ENCODE measurements around the gene IGSF23. TPM values are rescaled to one million over a fixed set of nuclear protein-coding genes. Genes with fewer than 3 reads are reported as not detected.

IGSF23 gene
- total and polyA plus RNA-seq, 2 of the 13 experiments (the other 11 are each of a cell fraction or from before 2014, with no cell fraction given), result 2.3 to 8.8 TPM

DNA sequence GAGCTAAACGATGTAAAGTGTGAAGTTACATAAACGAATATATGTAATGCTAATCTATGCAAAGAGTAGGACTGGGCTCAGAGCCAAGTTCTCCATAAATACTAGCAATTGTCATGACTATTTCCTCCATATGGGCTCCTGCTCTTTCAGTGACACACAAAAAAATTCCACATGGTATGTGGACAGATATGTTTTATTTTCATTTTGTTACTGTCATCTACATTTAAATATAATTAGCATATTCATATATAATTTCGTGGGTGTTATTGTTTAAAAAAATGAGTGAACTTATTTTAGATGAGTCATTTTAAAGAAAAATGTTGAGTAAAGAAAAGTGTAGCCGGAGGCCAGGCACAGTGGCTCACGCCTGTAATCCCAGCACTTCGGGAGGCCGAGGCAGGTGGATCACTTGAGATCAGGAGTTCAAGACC lies 5.0 kb upstream of the IGSF23 start:
- TF ChIP-seq, protein P1, sequence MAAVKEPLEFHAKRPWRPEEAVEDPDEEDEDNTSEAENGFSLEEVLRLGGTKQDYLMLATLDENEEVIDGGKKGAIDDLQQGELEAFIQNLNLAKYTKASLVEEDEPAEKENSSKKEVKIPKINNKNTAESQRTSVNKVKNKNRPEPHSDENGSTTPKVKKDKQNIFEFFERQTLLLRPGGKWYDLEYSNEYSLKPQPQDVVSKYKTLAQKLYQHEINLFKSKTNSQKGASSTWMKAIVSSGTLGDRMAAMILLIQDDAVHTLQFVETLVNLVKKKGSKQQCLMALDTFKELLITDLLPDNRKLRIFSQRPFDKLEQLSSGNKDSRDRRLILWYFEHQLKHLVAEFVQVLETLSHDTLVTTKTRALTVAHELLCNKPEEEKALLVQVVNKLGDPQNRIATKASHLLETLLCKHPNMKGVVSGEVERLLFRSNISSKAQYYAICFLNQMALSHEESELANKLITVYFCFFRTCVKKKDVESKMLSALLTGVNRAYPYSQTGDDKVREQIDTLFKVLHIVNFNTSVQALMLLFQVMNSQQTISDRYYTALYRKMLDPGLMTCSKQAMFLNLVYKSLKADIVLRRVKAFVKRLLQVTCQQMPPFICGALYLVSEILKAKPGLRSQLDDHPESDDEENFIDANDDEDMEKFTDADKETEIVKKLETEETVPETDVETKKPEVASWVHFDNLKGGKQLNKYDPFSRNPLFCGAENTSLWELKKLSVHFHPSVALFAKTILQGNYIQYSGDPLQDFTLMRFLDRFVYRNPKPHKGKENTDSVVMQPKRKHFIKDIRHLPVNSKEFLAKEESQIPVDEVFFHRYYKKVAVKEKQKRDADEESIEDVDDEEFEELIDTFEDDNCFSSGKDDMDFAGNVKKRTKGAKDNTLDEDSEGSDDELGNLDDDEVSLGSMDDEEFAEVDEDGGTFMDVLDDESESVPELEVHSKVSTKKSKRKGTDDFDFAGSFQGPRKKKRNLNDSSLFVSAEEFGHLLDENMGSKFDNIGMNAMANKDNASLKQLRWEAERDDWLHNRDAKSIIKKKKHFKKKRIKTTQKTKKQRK (IDR thresholded peaks at IDR 0.05; ENCODE audit: low read length), result no peak
- Histone ChIP-seq H3K9me3 (ENCODE audit: low read length) (no peaks in the 10 kb centered on the region), H3K9ac (ENCODE audit: insufficient read depth, low read depth, low read length) (no peak overlapping the region), H3K4me2 (ENCODE audit: low read depth, low read length) (no peak overlapping the region), H3K4me3 (replicated peaks in 1 of 3; ENCODE audit: insufficient read depth in 1 of 3, low read depth in 2 of 3, low read length in 3 of 3) (no peak overlapping the region), H3K79me2 (ENCODE audit: insufficient read depth, low read length) (no peaks in the 10 kb centered on the region), H4K20me1 (ENCODE audit: insufficient read depth, low read length) (no peaks in the 10 kb centered on the region), H3K36me3 (replicated peaks in 1 of 2; ENCODE audit: control insufficient read depth in 1 of 2, insufficient read depth in 2 of 2, low read length in 2 of 2) (no peaks in the 10 kb centered on the region), H3K4me1 (ENCODE audit: insufficient read depth, low read length) (peaks cover 77% of the 10 kb centered on the region), H2AFZ (ENCODE audit: low read length) (no peak overlapping the region), H3K27me3 (ENCODE audit: control insufficient read depth in 1 of 2, insufficient read depth in 2 of 2, low read length in 2 of 2) (no peaks in the 10 kb centered on the region), H3K27ac (ENCODE audit: extremely low read length, insufficient read depth, low read length) (no peak overlapping the region)
- in situ Hi-C loops (cut with HindIII; ENCODE audit: extremely low pct_ligation_motif_present, low pct_unique_long_range_greater_than_20kb), result no loop called here
- 69% methylated on average over 7 of the region's 7 CpGs for WGBS (ENCODE audit: low lambda C conversion rate)
- intact Hi-C loops (cut with micrococcal nuclease; ENCODE audit: unreplicated experiment), result no loop called here
- no peak for FAIRE-seq
- ChIA-PET CTCF (ENCODE audit: low intra/inter-chr PET ratio, low total read pairs) (interaction anchor here (0.7 kb wide), 1 partner anchor 49 kb away, joined by 3 read pairs; no protein-coding TSS in a partner anchor), POLR2A (no interaction called here)
- no TSS peak for BruUV-seq (replicated peaks)
- no peak for ATAC-seq
- DNase-seq (ENCODE audit: low spot score), result no peak

- no peak for DNase-seq (ENCODE audit: low spot score)
- no TSS peak for BruUV-seq (replicated peaks)
- no peak overlapping the region for H3K9ac ChIP-seq (ENCODE audit: insufficient read depth, low read depth, low read length)
- peaks cover 6% of the 10 kb centered on the region for H3K79me2 ChIP-seq (ENCODE audit: insufficient read depth, low read length)
- 89% methylated on average over 5 of the region's 5 CpGs for WGBS (ENCODE audit: low lambda C conversion rate)
- POLR2A ChIA-PET, result no interaction called here
- CTCF ChIA-PET (ENCODE audit: low intra/inter-chr PET ratio, low total read pairs), result interaction anchor here (1.9 to 3.1 kb wide), 2 partner anchors 32 to 47 kb away, joined by 4 to 21 read pairs; no protein-coding TSS in a partner anchor
- intact Hi-C loops (cut with micrococcal nuclease; ENCODE audit: unreplicated experiment), result no loop called here
- H3K4me1 ChIP-seq (ENCODE audit: insufficient read depth, low read length), result peaks cover 85% of the 10 kb centered on the region
- no peak overlapping the region for H3K27ac ChIP-seq (ENCODE audit: extremely low read length, insufficient read depth, low read length)
- H3K9me3 ChIP-seq (ENCODE audit: low read length), result no peaks in the 10 kb centered on the region
- no peaks in the 10 kb centered on the region for H3K36me3 ChIP-seq (replicated peaks in 1 of 2; ENCODE audit: control insufficient read depth in 1 of 2, insufficient read depth in 2 of 2, low read length in 2 of 2)
- no peak overlapping the region for H3K4me3 ChIP-seq (replicated peaks in 1 of 3; ENCODE audit: insufficient read depth in 1 of 3, low read depth in 2 of 3, low read length in 3 of 3)
- H2AFZ ChIP-seq (ENCODE audit: low read length), result no peak overlapping the region
- H3K27me3 ChIP-seq (ENCODE audit: control insufficient read depth in 1 of 2, insufficient read depth in 2 of 2, low read length in 2 of 2), result no peaks in the 10 kb centered on the region; a peak in 1 of 5 replicates
- in situ Hi-C loops (cut with HindIII; ENCODE audit: extremely low pct_ligation_motif_present, low pct_unique_long_range_greater_than_20kb), result no loop called here
- no peak for ATAC-seq
- H3K4me2 ChIP-seq (ENCODE audit: low read depth, low read length), result no peak overlapping the region
- no peaks in the 10 kb centered on the region for H4K20me1 ChIP-seq (ENCODE audit: insufficient read depth, low read length)
- FAIRE-seq, result no peak
- TF ChIP-seq ATF1 (CRISPR knock-in tag; IDR thresholded peaks at IDR 0.05), result no peak
- no peak for TF ChIP-seq KDM4B (CRISPR knock-in tag; IDR thresholded peaks at IDR 0.05)
- TF ChIP-seq MAF1 (CRISPR knock-in tag; IDR thresholded peaks at IDR 0.05; ENCODE audit: borderline replicate concordance), result no peak
- TF ChIP-seq ZNF335 (CRISPR knock-in tag; IDR thresholded peaks at IDR 0.05), result no peak
- TF ChIP-seq TMF1 (CRISPR knock-in tag; IDR thresholded peaks at IDR 0.05; ENCODE audit: low read depth), result no peak
- TF ChIP-seq MBD4 (IDR thresholded peaks at IDR 0.05; ENCODE audit: borderline replicate concordance, low read length), result no peak
- no peak for TF ChIP-seq ZNF317 (CRISPR knock-in tag; IDR thresholded peaks at IDR 0.05)
- TF ChIP-seq MAFK (conservative IDR thresholded peaks at IDR 0.05 in 1 of 2, IDR thresholded peaks at IDR 0.05 in 1 of 2; ENCODE audit: low read length in 2 of 2), result no peak
- no peak for TF ChIP-seq ZNF75D (CRISPR knock-in tag; IDR thresholded peaks at IDR 0.05; ENCODE audit: borderline replicate concordance)
- no peak for TF ChIP-seq BCLAF1 (IDR thresholded peaks at IDR 0.05)
- no peak for TF ChIP-seq NFE2 (CRISPR knock-in tag; IDR thresholded peaks at IDR 0.05)
- TF ChIP-seq ZKSCAN8 (CRISPR knock-in tag; IDR thresholded peaks at IDR 0.05; ENCODE audit: borderline replicate concordance), result no peak
- no peak for TF ChIP-seq ETV6 (CRISPR knock-in tag; conservative IDR thresholded peaks at IDR 0.05)
- TF ChIP-seq ZBTB38 (CRISPR knock-in tag; IDR thresholded peaks at IDR 0.05), result no peak
These were observed 4.1 kb upstream of the IGSF23 start for GRCh38 chr19:44609219-44609618.
